ENCODE data around the gene CHRM3.

DNA sequence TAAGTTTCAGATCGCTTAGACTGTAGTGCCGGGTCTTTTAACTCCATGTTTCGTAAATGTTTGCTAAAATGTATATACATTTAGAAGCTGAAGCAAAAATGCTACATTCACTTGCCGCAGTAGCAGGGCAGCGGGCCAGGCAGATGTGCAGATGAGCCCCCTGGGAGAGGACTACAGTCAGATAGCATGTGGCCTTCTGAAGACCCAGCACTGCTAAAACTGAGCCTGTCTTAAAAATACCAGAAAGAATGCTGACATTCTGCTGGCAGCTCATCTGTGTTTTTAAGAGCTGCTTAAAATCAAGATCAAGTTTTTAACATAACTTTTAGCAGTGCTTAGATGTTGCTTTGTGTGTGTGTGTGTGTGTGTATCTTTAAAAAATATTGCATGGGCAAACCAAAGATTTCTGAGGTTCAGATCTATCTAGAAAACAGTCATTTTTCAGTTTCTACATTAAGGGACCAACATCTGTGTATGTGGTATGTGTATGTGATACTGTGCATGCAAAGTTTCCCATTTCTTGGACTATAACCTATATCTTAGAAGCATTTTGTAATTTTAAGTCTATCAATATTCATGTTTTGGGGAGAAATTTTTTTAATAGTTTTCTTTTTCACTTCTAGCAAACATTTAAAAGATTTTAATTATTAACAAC lies 31.7 kb downstream of the CHRM3 start:
- no peak for TF ChIP-seq CTCF (conservative IDR thresholded peaks at IDR 0.05)
- TF ChIP-seq ZFX (IDR thresholded peaks at IDR 0.05): no peak

Measured in C4-2B (cell line).